ENCODE measurements around the gene SUN1.

- TF ChIP-seq CTCF (conservative IDR thresholded peaks at IDR 0.05; ENCODE audit: low read length) (no peak), EZH2phosphoT487 (IDR thresholded peaks at IDR 0.05; ENCODE audit: borderline replicate concordance, low read depth, low read length) (no peak)
Observed at GRCh38 chr7:890868-891267, 58.6 kb downstream of the SUN1 start.
